Measurements from ENCODE around the gene TPSAB1.

GRCh38 chr16:1201444-1201843 is 39.1 kb upstream of the TPSAB1 start:
- TF ChIP-seq CTCF (conservative IDR thresholded peaks at IDR 0.05; ENCODE audit: low read length) (no peak), EZH2phosphoT487 (IDR thresholded peaks at IDR 0.05; ENCODE audit: borderline replicate concordance) (no peak)
